HEK293 (cell line): ENCODE measurements around the gene CWC22.

Source experiments
- EGR2 ChIP-seq: fragments of 450-650 bp; formaldehyde crosslinking; IDR thresholded peaks from 2 replicates; pipeline ENCODE4 v1.5.1; 2016; ENCODE audit warnings: low read depth, missing biosample characterization, missing genetic modification characterization
- GLI2 ChIP-seq: fragments of 450-650 bp; formaldehyde crosslinking; IDR thresholded peaks from 2 replicates; pipeline ENCODE4; 2017; ENCODE audit warnings: missing biosample characterization, missing genetic modification characterization, low read depth, borderline replicate concordance
- GLIS2 ChIP-seq: fragments of 450-650 bp; formaldehyde crosslinking; IDR thresholded peaks from 2 replicates; pipeline ENCODE4 v1.5.1; 2016; ENCODE audit warnings: missing biosample characterization, missing genetic modification characterization
- HIC1 ChIP-seq: fragments of 450-650 bp; formaldehyde crosslinking; IDR thresholded peaks from 2 replicates; pipeline ENCODE4 v1.5.1; 2016; ENCODE audit warnings: missing biosample characterization, missing genetic modification characterization
- IKZF3 ChIP-seq: fragments of 450-650 bp; IDR thresholded peaks from 2 replicates; pipeline ENCODE4 v1.5.0; 2018; ENCODE audit warnings: missing biosample characterization, mild to moderate bottlenecking, missing genetic modification characterization, moderate library complexity
- KLF8 ChIP-seq: fragments of 450-650 bp; formaldehyde crosslinking; IDR thresholded peaks from 2 replicates; pipeline ENCODE4 v1.5.1; 2016; ENCODE audit warnings: missing biosample characterization, missing genetic modification characterization
- MYNN ChIP-seq: fragments of 450-650 bp; formaldehyde crosslinking; IDR thresholded peaks from 2 replicates; pipeline ENCODE4 v1.5.1; 2016; ENCODE audit warnings: missing biosample characterization, missing genetic modification characterization, borderline replicate concordance
- PRDM2 ChIP-seq: fragments of 450-650 bp; formaldehyde crosslinking; IDR thresholded peaks from 2 replicates; pipeline ENCODE4 v1.5.1; 2016; ENCODE audit warnings: missing biosample characterization, missing genetic modification characterization, borderline replicate concordance
- SP3 ChIP-seq: fragments of 450-650 bp; formaldehyde crosslinking; IDR thresholded peaks from 2 replicates; pipeline ENCODE4 v1.5.1; 2016; ENCODE audit warnings: missing biosample characterization, missing genetic modification characterization
- ZFP41 ChIP-seq: fragments of 450-650 bp; formaldehyde crosslinking; IDR thresholded peaks from 2 replicates; pipeline ENCODE4 v1.5.1; 2016; ENCODE audit warnings: missing biosample characterization, missing genetic modification characterization, borderline replicate concordance
- ZNF10 ChIP-seq: fragments of 450-650 bp; formaldehyde crosslinking; IDR thresholded peaks from 2 replicates; pipeline ENCODE4 v1.5.1; 2017; ENCODE audit warnings: missing biosample characterization, missing genetic modification characterization
- ZNF16 ChIP-seq: fragments of 450-650 bp; formaldehyde crosslinking; IDR thresholded peaks from 2 replicates; pipeline ENCODE4 v1.5.1; 2016; ENCODE audit warnings: low read depth, missing biosample characterization, missing genetic modification characterization
- ZNF239 ChIP-seq: fragments of 450-650 bp; formaldehyde crosslinking; IDR thresholded peaks from 2 replicates; pipeline ENCODE4 v1.5.1; 2016; ENCODE audit warnings: missing biosample characterization, missing genetic modification characterization
- ZNF274 ChIP-seq, 2 experiments: fragments of 200-500 bp in 1 of 2; fragments of 450-650 bp in 1 of 2; sonication (Bioruptor generic) in 1 of 2; formaldehyde crosslinking in 1 of 2; IDR thresholded peaks; 2 replicates each; pipeline versions ENCODE4 v1.5.1 to v1.6.1; 2014 to 2016; ENCODE audit warnings: borderline replicate concordance in 1 of 2, inconsistent platforms in 1 of 2, low read length in 1 of 2, missing biosample characterization in 1 of 2, missing genetic modification characterization in 1 of 2
- ZNF280C ChIP-seq: fragments of 450-650 bp; formaldehyde crosslinking; IDR thresholded peaks from 2 replicates; pipeline ENCODE4 v1.5.1; 2016; ENCODE audit warnings: missing biosample characterization, missing genetic modification characterization
- ZNF280D ChIP-seq: fragments of 450-650 bp; formaldehyde crosslinking; IDR thresholded peaks from 2 replicates; pipeline ENCODE4 v1.5.1; 2016; ENCODE audit warnings: missing biosample characterization, missing genetic modification characterization
- ZNF513 ChIP-seq: fragments of 450-650 bp; IDR thresholded peaks from 2 replicates; pipeline ENCODE4 v1.5.1; 2018; ENCODE audit warnings: missing biosample characterization, missing genetic modification characterization
- ZNF544 ChIP-seq: fragments of 450-650 bp; formaldehyde crosslinking; IDR thresholded peaks from 2 replicates; pipeline ENCODE4 v1.5.0; 2017; ENCODE audit warnings: missing biosample characterization, missing genetic modification characterization
- ZNF549 ChIP-seq: fragments of 450-650 bp; IDR thresholded peaks from 2 replicates; pipeline ENCODE4 v1.5.1; 2018; ENCODE audit warnings: missing biosample characterization, missing genetic modification characterization, mild to moderate bottlenecking, inconsistent platforms, moderate library complexity
- ZNF585B ChIP-seq: fragments of 450-650 bp; formaldehyde crosslinking; IDR thresholded peaks from 2 replicates; pipeline ENCODE4 v1.5.1; 2016; ENCODE audit warnings: missing biosample characterization, missing genetic modification characterization
- ZNF610 ChIP-seq: fragments of 450-650 bp; formaldehyde crosslinking; IDR thresholded peaks from 2 replicates; pipeline ENCODE4 v1.5.1; 2016; ENCODE audit warnings: missing biosample characterization, missing genetic modification characterization, borderline replicate concordance
- ZNF629 ChIP-seq: fragments of 450-650 bp; formaldehyde crosslinking; IDR thresholded peaks from 2 replicates; pipeline ENCODE4 v1.5.1; 2017; ENCODE audit warnings: missing biosample characterization, missing genetic modification characterization
- ZNF677 ChIP-seq: fragments of 450-650 bp; IDR thresholded peaks from 2 replicates; pipeline ENCODE4 v1.5.0; 2018; ENCODE audit warnings: missing biosample characterization, mild to moderate bottlenecking, missing genetic modification characterization, moderate library complexity

Gene CWC22

GRCh38 chr2:180006781-180007579, at the start of gene CWC22 (continued):
- TF ChIP-seq ZNF513 (tag by site-specific recombination): no peak
- no peak for TF ChIP-seq ZNF274 (IDR thresholded peaks at IDR 0.05; ENCODE audit: low read length)
- TF ChIP-seq ZNF274 (tag by site-specific recombination; IDR thresholded peaks at IDR 0.05; ENCODE audit: borderline replicate concordance): no peak
- TF ChIP-seq EGR2: 0 out of 2 replicates have a peak, but pooled peaks have one; percentile 16
- no peak for TF ChIP-seq ZNF280D
- TF ChIP-seq MYNN (tag by site-specific recombination): no peak
- TF ChIP-seq KLF8: 0 out of 2 replicates have a peak, but pooled peaks have one; percentile 32
- TF ChIP-seq ZNF544 (tag by site-specific recombination): no peak
- TF ChIP-seq ZNF677 (tag by site-specific recombination): no peak
- no peak for TF ChIP-seq GLI2 (tag by site-specific recombination)
- TF ChIP-seq ZFP41 (tag by site-specific recombination): no peak
- TF ChIP-seq ZNF10 (tag by site-specific recombination): no peak
- no peak for TF ChIP-seq ZNF585B (tag by site-specific recombination)
- no peak for TF ChIP-seq ZNF280C (tag by site-specific recombination)
- TF ChIP-seq ZNF610 (tag by site-specific recombination): peak; percentile 73; the same call in 1 of the 2 replicates
- no peak for TF ChIP-seq ZNF16
- TF ChIP-seq SP3 (tag by site-specific recombination): peak; percentile 12; the same call in 1 of the 2 replicates
- TF ChIP-seq PRDM2 (tag by site-specific recombination): no peak
- no peak for TF ChIP-seq ZNF239
- TF ChIP-seq ZNF549 (tag by site-specific recombination): no peak
- TF ChIP-seq HIC1: no peak
- peak; percentile 91 for TF ChIP-seq ZNF629 (tag by site-specific recombination)
- TF ChIP-seq IKZF3 (tag by site-specific recombination): no peak
- no peak for TF ChIP-seq GLIS2 (tag by site-specific recombination)
